ENCODE results near the gene SLC44A3. TPM values are rescaled to one million over a fixed set of nuclear protein-coding genes. Genes with fewer than 3 reads are reported as not detected.
A peak's percentile ranks its signal among the peaks of the same experiment; 100 is the strongest.

The SLC44A3 gene
- total RNA-seq, 4 donors from 2014 or later = 7.6 to 15.5 (median 10.0) TPM

DNA sequence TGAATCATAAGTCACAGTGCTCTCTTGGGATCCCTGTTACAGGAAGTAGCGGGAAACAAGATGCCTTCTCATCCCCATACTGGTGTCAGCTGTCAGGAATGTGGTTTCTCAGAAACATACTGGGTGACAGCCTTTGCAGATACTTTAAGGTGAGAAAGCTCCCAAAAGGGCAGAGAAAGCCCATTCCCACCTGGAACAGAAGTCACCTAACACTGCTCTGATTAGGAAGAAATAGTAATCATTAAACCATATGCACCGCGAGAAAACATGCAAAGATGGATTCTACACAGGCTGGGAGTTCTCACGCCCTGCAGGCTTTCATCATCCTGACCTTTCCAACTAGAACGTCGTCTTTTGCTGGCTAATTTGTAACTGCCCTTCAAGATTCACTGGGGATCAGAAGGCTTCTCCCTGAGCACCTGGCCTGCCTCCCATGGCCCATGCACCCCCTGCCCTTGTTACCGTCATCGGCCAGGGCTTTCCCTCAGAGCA lies 46.2 kb upstream of the SLC44A3 start:
- H3K27ac ChIP-seq = peak overlapping the region; percentile 17
- H3K36me3 ChIP-seq = no peaks in the 10 kb centered on the region
- DNase-seq (ENCODE audit: low spot score in 2 of 2) = no peak
- TF ChIP-seq POLR2AphosphoS5 (IDR thresholded peaks at IDR 0.05) = no peak
- TF ChIP-seq, protein P1, sequence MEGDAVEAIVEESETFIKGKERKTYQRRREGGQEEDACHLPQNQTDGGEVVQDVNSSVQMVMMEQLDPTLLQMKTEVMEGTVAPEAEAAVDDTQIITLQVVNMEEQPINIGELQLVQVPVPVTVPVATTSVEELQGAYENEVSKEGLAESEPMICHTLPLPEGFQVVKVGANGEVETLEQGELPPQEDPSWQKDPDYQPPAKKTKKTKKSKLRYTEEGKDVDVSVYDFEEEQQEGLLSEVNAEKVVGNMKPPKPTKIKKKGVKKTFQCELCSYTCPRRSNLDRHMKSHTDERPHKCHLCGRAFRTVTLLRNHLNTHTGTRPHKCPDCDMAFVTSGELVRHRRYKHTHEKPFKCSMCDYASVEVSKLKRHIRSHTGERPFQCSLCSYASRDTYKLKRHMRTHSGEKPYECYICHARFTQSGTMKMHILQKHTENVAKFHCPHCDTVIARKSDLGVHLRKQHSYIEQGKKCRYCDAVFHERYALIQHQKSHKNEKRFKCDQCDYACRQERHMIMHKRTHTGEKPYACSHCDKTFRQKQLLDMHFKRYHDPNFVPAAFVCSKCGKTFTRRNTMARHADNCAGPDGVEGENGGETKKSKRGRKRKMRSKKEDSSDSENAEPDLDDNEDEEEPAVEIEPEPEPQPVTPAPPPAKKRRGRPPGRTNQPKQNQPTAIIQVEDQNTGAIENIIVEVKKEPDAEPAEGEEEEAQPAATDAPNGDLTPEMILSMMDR (IDR thresholded peaks at IDR 0.05) = no peak
- TF ChIP-seq EP300 (IDR thresholded peaks at IDR 0.05) = no peak
- no peak for TF ChIP-seq POLR2A (IDR thresholded peaks at IDR 0.05)
- H3K27me3 ChIP-seq = no peaks in the 10 kb centered on the region
- no peak overlapping the region for H3K4me3 ChIP-seq
- WGBS = 80% methylated on average over 8 of the region's 8 CpGs
- no peaks in the 10 kb centered on the region for H3K9me3 ChIP-seq
- peaks cover 3% of the 10 kb centered on the region for H3K4me1 ChIP-seq

DNA sequence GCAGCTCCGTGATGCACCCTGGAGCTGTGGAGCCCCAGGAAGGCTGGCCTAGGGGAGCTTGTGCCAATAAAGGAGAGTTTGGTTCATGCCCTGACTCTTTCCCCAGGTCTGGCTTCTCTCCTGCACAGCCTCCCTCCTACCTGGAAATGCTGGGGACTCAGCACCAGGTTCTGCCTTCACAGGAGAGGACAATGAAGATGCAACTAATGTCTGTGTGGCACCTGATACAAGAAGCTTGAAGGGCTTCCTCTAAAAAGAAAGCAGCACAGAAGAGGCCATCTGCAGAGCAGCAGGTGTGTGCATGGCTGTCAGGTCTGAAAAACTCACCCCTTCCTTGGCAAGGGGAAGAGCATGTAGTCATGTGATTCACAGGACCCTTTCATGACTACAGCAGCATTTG lies 43.7 kb upstream of the SLC44A3 start:
- H3K27ac ChIP-seq = no peak overlapping the region
- no peaks in the 10 kb centered on the region for H3K27me3 ChIP-seq
- no peak for DNase-seq (ENCODE audit: low spot score in 2 of 2)
- no peak for TF ChIP-seq POLR2AphosphoS5 (IDR thresholded peaks at IDR 0.05)
- TF ChIP-seq, protein P1 (IDR thresholded peaks at IDR 0.05) = no peak
- TF ChIP-seq POLR2A (IDR thresholded peaks at IDR 0.05) = no peak
- H3K36me3 ChIP-seq = no peaks in the 10 kb centered on the region
- H3K9me3 ChIP-seq = no peaks in the 10 kb centered on the region
- no CpG with 5 or more reads among the region's 1 CpG for WGBS
- H3K4me1 ChIP-seq = peaks cover 3% of the 10 kb centered on the region
- H3K4me3 ChIP-seq = no peak overlapping the region

DNA sequence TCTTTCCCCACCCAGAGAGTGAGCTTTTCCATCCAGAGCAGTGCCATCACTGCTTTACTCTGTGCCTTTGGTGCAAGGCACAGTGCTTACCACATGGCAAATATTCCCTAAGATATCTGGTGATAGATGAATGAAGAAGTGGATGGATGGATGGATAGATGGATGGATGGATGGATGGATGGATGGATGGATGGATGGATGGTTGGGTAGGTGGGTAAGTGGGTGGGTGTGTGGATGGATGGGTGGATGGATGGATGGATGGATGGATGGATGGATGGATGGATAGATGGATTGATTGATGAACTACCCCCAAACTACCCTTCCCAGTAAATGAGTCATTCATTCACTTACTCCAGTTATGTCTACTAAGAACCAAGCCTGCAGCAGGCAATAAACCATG lies 42.9 kb upstream of the SLC44A3 start:
- TF ChIP-seq POLR2A (IDR thresholded peaks at IDR 0.05) (no peak), EP300 (IDR thresholded peaks at IDR 0.05) (no peak), POLR2AphosphoS5 (IDR thresholded peaks at IDR 0.05) (no peak)
- TF ChIP-seq, protein P1 (IDR thresholded peaks at IDR 0.05) = no peak
- no peaks in the 10 kb centered on the region for H3K9me3 ChIP-seq
- no peak overlapping the region for H3K27ac ChIP-seq
- H3K36me3 ChIP-seq = no peaks in the 10 kb centered on the region
- H3K27me3 ChIP-seq = no peaks in the 10 kb centered on the region
- peaks cover 3% of the 10 kb centered on the region for H3K4me1 ChIP-seq
- no peak overlapping the region for H3K4me3 ChIP-seq
- DNase-seq (ENCODE audit: low spot score in 2 of 2) = no peak

DNA sequence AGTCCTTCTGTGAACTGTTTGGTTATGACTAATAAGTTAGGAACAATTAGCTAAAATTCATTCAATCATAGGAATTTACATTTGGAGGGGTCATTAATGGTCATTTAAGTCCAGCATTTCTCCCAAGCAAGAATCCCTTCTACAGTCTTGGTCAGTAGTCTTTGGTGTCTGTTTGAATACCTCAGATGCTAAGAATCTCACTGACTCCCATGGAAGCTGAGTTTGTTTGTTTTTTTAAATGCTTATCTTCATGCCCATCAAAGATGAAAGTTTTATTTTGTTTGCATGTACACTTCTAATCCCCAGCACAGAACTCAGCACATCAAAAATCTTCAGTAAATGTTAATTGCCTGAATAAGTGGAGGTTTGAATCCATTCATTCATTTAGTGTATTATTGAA lies 41.3 kb upstream of the SLC44A3 start:
- H3K27ac ChIP-seq = no peak overlapping the region
- TF ChIP-seq EP300 (IDR thresholded peaks at IDR 0.05) (no peak), POLR2AphosphoS5 (IDR thresholded peaks at IDR 0.05) (no peak), POLR2A (IDR thresholded peaks at IDR 0.05) (no peak)
- TF ChIP-seq, protein P1 (IDR thresholded peaks at IDR 0.05) = no peak
- H3K4me3 ChIP-seq = no peak overlapping the region
- peaks cover 9% of the 10 kb centered on the region for H3K4me1 ChIP-seq
- DNase-seq (ENCODE audit: low spot score in 2 of 2) = no peak
- H3K9me3 ChIP-seq = no peaks in the 10 kb centered on the region
- no peaks in the 10 kb centered on the region for H3K36me3 ChIP-seq
- H3K27me3 ChIP-seq = no peaks in the 10 kb centered on the region

DNA sequence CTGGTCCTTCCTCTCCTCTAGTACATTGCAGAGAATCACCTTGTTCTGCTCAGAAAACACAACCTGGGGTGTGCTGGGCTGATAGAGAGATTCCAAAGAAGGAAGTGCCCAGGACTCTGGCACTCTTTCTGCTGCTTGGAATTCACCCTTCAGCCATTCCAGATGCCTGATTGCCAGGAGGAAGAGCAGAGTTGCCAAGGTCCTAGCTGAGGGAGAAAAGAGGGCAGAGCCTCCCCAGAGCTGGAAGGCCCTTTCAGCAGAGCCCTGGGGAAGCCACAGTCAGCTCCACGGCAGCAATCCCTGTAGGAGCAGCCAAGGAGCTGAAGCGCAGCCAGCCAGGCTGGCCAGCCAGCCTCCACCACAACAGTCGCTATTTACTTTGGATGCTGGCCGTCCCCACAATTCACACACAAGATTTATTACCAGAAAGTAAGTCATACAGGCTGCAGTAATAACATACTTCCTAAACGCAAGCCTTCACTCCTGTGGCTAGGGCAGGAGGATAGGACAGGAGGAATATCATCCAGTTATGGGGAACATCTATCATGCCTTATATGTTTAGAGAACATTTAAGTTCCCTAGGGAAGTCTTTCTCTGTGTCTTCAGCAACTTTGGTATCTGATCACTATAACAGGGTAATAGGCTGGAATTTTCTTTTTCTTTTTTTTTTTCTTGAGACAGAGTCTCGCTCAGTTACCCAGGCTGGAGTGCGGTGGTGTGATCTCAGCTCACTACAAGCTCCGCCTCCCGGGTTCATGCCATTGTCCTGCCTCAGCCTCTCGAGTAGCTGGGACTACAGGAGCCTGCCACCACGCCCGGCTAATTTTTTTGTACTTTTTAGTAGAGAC lies 36.6 kb upstream of the SLC44A3 start:
- peak overlapping the region; percentile 66 for H3K27ac ChIP-seq
- TF ChIP-seq POLR2A (IDR thresholded peaks at IDR 0.05) (no peak), POLR2AphosphoS5 (IDR thresholded peaks at IDR 0.05) (peak in 2 of 3 donors; percentile 41 to 62)
- no peak overlapping the region for H3K4me3 ChIP-seq
- H3K4me1 ChIP-seq = peaks cover 9% of the 10 kb centered on the region
- H3K27me3 ChIP-seq = no peaks in the 10 kb centered on the region
- peak; percentile 80 to 91 for DNase-seq (ENCODE audit: low spot score in 2 of 2)
- H3K36me3 ChIP-seq = no peaks in the 10 kb centered on the region
- H3K9me3 ChIP-seq = no peaks in the 10 kb centered on the region
- WGBS = 62% methylated on average over 11 of the region's 12 CpGs
